Activated CD4-positive, alpha-beta T cell treated with anti-CD3 and anti-CD28 coated beads for 4 hours (primary cell): ENCODE data around the gene ATRN.
"Not testable (repeated sequence)": the region's sequence is repeated elsewhere in the genome, so short reads cannot be mapped to it uniquely, and the experiment has no call there.

ENCODE experiments used
- DNase-seq, 2 donors: peaks; one replicate each; pipeline ENCODE4 v3.0.0-alpha.2; 2020

ATRN gene

DNA sequence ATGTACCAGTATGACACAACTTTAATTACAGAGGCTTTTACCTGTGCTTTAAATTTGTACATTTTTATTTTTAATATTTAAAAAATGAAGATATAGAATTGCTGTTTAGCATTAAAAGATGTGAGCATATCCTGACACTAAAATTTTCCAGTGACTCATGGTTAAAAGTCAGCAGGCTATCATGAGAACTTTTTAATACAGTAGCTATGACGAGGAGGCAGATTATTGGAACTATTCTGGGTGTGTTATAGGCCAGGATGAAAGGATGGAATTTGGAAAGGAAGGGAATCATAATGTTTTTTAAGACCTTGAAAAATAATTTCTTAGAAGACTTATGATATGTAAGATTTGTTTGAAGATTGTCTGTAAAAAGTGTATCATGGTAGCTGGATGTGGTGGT, 101.3 kb downstream of the ATRN start:
- no peak for DNase-seq

DNA sequence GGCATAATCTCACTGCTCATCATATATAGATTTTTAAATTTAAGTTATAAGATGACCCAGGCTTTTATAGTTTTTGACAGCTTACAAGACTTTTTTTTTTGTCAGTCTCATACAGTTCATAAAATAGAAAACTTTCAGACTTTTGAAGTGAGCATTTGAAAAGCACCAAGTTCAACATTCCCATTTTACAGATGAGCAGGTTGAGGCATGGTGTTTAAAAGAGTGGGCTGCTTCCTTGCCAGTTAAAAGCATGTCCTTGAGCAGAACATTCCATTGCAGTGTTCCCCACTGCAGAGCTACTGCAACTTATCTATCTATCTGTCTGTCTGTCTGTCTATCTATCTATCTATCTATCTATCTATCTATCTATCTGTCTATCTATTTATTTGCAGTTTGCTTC, 105.5 kb downstream of the ATRN start:
- DNase-seq = no peak

DNA sequence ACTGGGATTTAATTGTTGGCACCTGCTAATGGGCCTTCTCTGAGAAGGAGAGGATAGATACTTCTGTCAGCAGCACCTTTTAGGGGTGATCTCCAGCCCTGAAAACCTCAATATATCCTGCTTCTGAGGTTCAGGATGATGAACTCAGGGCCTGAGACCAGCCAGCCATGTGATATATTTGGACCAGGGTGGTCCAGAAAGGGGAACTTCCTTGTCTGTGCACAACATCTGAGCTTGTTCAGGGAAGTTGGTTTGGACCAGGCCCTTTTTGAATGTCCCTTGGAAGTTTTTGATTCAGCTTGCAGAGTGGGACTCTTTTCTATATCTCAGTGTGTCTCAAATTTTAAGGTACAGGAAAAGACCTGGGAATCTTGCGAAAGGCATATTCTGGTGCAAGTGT, 106.5 kb downstream of the ATRN start:
- DNase-seq = no peak

DNA sequence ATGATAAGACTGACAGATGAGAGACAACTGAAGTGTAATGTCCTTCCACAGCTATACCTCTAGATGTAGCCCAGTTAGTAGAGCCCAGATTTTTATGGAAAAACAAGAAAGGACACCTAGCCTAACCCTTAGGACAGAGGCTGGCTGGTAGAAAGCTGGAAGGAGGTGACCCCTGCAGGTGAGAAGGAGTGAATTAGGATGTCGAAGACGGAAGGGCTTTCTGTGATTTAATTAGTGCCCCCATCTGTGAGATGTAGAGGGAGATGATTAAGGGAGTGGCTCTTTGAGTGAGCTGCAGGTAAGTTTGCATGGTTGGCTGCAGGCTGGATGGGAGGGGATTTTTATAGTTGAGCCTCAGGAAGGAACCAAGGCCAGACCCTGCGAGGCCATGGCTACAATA, 109.6 kb downstream of the ATRN start:
- DNase-seq = no peak

DNA sequence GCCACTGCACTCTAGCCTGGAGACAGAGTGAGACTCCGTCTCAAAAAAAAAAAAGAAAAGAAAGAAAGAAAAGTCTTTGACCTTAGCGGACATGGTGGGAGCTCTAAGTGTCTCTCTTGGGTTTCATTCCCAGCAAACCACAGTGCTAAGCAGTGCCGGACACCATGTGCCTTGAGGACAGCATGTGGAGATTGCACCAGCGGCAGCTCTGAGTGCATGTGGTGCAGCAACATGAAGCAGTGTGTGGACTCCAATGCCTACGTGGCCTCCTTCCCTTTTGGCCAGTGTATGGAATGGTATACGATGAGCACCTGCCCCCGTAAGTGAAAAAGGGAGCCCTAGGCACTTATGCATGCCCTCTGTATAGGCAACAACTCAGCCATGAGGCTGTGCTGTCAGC, 112.9 kb downstream of the ATRN start:
- DNase-seq = no peak

DNA sequence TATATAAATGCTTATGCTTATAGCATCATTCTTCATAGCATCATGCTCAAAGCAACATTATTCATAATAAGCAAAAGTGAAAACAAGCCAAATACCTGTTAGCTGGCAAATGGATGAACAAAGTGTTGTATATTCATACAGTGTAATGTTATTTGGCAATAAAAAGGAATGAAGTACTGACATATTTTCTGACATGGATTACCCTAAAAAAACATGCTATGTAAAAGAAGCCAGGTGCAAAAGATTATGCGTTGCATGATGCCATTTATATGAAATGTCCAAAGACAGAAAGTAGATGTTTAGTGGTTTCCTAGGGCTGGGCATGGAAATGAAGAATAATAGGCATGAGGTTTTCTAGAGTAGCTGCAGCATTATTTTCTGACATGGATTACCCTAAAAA, 115.3 kb downstream of the ATRN start:
- no peak for DNase-seq

DNA sequence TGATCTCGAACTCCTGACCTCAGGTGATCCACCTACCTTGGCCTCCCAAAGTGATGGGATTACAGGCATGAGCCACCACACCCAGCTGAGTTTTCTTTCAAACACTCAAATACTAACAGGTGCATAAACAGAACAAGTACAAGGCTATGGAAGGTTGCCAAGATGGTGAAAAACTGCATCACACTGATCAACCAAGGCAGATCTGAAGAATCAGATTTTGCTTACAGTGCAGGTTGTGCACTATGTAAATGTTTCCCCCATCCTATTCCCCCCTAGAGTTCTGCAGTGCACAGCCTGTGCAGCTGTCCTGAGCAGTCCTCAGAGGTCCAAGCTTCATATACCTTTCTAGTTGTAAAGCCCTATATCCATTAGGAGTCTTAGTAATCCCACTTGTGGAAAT, 119.3 kb downstream of the ATRN start:
- no peak for DNase-seq

DNA sequence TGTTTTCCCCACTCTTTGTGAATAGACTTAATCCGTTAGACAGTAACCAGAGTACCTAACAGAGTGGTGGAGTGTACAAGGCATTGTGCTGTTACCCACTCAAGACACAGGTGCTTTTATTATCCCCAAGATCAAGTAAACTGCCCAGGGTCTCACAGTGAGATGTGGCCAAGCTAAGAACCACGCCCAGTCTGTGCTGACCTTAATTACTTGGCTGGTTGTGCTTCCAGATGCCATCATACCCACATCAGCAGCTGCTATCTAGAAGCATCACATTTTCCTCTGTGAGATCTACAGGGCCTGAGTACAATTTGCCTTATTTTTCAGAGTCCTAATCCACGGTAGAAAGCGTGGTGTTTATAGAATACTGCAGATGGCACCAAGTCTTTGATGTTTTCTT, 122.1 kb downstream of the ATRN start:
- DNase-seq = no peak

DNA sequence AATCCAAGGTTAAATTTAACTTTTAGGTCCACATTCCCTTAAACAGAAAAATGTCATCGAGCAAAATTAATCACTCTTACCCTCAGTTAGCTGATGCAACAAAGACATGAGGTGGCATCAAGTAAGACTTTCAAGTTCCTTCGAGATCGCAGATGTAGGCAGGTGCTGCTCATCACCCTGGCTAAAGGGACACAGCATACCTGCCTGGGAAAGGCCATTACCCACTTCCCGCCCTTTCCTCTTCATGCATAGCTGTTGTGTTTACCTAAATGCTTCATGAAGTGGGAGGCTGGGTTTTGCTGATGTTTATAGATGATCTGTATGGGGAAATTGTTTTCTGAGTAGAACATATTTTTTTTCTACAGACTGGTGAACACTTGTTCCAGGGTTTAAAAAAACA, 124.7 kb downstream of the ATRN start:
- DNase-seq = no peak

DNA sequence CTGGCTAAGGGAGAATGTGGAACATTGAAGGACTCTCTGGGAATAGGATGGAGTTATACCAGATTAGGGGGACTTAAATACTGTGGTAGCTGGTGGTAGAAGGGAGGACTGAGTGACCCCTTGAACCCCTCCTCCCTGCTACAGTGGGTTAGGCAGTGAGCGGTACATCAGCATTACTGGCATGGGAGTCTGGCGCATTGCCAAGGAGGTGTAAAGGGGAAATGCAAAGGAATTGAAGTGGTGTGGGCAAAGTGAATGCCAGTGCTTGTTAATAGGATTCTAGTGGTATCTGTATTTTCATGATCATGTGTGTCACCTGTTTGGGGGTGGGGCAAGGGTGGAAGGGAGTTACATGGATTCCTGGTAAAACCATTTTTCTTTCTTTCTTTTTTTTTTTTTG, 132.3 kb downstream of the ATRN start:
- DNase-seq = no peak

DNA sequence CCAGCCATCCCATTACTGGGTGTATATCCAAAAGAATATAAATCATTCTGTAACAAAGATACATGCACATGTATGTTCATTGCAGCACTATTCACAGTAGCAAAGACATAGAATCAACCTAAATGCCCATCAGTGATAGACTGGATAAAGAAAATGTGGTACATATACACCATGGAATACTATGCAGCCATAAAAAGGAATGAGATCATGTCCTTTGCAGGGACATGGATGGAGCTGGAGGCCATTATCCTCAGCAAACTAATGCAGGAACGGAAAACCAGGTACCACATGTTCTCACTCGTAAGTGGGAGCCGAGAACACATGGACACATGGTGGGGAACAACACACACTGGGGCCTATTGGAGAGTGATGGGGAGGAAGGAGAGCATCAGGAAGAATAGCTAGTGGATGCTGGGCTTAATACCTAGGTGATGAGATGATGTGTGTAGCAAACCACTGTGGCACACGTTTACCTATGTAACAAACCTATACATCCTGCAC, 134.6 kb downstream of the ATRN start:
- not testable (repeated sequence) for DNase-seq

DNA sequence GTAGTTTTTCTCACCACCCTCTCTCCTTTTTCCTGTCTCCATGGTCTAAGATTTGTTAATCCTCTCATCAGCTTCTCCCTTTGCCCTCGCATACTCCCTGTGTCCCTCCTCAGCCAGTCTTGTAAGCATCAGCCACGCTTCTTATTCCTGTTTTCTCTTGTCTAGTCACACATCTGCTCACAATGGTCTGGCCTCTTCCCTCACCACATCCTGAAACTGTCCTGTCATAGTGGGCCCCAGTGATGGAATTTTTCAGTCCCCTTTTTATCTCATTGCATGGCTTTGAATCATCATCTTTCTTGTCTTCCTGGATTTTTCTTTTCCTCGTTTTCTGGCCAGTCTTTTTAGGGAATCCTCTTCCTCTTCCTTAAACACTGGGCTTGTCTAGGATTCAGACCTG, 135.2 kb downstream of the ATRN start:
- no peak for DNase-seq

DNA sequence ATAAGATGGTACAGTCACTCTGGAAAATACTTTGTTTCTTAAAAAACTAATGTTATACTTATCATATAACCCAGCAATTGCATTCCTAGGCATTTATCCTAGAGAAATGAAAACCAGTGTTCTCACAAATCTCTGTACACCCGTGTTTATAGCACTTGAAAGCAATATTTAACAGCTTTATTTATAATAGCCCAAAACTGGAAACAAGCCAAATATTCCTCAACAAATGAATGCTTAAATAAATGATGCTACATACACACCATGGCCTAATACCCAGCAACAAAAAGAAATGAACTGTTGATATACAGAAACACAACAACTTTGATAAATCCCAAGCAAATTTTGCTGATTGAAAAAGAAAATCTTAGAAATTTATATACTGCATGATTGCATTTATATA, 141.1 kb downstream of the ATRN start:
- no peak for DNase-seq

DNA sequence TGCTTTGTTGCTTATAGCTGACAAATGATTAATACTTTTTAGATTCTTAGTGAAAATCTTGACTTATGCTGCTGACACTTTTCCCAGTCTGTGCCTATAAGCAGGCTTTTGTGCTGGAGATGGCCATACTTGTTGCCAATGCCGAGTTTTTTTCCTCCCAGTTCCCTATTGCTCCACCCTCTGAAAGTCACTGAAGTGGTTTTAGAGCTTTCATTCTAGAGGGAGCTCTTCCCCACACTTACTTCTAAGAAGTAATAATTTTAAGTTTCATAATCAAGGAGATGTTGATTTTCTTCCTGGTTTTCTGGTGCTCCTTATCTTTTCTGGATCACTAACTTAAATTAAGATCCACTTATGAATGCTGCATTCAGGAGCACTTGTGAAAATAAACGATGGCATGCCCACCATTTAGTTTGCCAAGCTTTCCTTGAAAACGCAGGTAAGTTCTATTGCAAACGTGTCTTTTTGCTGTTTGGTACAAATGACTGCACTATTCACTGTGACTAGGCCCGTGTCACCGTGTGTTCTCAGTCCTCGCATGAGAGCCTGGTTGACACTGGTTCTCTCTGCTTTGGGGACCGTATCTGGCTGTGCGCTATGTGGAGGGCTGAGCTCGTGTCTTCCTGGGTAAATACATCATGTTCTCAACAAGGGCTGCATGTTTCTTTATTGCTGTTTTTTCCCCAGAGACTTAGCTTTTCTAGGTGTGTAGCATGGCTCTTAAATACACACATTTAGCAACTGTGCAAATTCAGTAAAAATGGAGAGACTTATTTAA, 142.2 kb downstream of the ATRN start:
- DNase-seq = no peak

DNA sequence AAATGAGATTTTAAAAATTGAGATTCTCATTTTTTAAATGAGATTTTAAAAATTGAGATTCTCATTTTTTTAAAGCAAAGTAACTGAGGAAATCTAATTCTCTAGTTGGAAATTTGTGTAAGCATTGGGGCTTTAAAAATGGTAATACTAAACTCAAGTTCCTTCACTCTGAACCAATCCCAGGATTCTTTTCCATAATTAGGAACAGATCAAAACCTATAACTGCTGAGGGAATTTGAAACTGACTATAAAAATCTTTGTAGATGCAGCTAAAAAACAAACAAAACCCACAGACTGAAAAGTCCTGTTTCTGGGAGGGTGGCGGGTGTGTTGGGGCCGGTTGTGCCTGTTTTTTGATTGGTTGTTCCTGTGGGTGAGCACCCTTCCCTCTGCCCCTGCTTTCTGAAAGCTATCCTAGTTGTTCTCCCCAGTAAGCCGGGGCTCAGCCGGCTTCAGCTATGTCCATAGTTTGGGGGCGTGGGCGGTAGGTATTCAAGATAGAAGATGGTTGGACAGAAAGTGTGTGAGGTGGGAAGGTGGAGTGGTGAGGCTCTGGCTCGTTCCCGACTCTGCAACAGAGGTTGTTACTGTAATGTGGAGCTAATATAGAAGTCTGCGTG, 143.1 kb downstream of the ATRN start:
- DNase-seq = no peak

DNA sequence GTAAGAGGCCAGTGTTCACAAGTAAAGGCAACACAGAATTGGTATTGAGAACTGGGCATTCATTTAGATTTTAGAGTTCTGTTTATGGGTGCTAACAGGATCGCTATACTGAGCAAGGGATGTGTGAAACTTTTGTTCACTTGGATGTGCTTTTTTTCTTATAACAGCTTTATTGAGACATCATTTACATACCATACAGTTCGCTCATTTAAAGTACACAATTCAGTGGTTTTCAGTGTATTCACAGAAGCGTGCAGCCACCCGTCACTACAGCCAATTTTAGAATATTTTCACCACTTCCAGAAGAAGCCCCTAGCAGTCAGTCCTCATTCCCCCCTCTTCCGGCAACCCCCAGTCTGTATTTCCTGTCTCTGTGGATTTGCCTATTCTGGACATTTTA, 143.6 kb downstream of the ATRN start:
- no peak for DNase-seq

DNA sequence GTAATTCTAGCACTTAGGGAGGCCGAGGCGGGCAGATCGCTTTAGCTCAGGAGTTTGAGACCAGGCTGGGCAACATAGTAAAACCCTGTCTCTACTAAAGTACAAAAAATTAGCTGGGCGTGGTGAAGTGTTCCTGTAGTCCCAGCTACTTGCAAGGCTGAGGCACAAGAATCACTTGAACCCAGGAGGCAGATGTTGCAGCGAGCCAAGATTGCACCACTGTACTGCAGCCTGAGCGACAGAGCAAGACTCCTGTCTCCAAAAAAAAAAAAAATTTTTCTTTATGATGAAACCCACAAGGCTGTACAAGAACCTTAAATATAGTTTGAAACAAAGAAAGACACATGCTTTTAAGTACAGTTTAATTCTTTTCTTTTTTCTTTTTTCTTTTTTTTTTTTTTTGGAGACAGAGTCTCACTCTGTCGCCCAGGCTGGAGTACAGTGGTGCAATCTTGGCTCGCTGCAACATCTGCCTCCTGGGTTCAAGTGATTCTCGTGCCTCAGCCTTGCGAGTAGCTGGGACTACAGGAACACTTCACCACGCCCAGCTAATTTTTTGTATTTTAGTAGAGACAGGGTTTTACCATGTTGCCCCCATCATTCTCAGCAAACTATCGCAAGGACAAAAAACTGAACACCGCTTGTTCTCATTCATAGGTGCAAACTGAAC, 144.5 kb downstream of the ATRN start:
- not testable (repeated sequence) for DNase-seq

DNA sequence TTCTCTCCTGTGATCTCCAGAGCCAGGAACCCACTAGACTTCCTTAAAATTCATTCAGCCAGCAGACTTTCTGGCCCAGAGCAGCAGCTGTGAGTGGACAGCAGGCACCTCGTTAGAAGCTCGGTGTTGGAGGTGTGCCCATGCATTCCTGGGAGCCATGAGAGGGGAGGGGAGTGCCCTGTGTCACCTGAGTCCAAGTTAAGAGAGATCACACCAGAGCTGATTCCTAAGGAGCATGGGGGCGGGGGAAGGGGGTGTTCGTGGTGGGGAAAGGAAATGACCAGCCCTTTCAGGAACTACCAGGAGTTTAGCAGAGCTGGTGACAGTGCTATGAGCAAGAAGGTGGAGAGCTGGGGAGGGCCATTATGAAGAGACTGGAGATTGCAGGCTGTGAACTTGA, 145.4 kb downstream of the ATRN start:
- DNase-seq = no peak

DNA sequence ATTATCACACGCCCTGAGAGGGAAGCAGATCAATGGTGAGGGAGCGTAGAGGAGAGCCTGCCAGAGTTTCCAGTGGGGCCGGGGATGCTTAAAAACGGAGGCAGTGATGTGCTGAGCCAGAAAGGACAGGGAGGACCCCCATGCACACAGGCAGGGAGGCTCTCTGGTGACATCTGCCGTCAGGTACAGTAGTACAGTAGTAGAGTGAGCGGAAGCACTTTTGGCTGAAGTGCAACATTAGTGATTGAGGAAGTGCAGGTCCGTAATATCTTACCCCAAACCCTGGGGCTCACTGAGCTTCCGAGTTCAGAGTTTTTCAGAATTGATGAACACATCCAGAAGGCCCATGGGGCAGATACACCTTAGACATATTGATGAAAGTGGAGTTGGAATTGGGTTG, 150.3 kb downstream of the ATRN start:
- no peak for DNase-seq

DNA sequence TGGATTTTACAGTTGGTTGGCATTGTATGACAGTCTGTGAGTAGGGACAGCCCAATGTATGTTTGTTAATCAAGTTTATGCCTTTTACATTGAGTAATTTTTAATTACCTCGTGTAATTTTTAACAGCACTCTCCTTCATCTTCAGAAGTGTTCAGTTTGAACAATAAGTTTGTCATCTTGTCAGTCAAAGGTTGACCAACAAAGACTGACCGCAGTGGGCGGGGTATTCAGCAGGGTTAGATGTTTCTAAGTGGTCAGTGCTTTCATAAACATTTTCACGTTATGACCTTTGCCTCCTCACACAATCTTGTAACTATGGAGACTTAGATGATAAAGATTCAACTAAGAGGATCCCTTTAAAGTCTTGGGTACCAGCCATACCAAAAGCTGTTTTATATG, 151.6 kb downstream of the ATRN start:
- no peak for DNase-seq

DNA sequence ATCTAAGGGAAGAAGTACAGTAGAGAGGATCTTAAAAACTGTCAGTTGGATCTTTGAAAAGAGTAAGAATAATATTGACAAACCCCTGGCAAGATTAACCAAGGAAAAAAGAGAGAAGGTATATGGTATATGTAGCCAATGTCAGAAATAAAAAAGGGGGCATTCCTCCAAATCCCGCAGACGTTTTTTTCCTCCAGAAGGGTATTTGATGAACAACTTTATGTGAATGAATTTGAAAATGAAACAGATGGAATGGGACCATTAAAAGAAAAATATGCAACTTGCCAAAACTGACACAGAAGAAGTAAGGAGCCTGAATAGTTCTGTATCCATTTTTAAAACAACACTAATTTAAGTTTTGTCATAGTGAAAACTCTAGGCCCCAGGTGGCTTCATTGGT, 156.7 kb downstream of the ATRN start:
- DNase-seq = no peak

DNA sequence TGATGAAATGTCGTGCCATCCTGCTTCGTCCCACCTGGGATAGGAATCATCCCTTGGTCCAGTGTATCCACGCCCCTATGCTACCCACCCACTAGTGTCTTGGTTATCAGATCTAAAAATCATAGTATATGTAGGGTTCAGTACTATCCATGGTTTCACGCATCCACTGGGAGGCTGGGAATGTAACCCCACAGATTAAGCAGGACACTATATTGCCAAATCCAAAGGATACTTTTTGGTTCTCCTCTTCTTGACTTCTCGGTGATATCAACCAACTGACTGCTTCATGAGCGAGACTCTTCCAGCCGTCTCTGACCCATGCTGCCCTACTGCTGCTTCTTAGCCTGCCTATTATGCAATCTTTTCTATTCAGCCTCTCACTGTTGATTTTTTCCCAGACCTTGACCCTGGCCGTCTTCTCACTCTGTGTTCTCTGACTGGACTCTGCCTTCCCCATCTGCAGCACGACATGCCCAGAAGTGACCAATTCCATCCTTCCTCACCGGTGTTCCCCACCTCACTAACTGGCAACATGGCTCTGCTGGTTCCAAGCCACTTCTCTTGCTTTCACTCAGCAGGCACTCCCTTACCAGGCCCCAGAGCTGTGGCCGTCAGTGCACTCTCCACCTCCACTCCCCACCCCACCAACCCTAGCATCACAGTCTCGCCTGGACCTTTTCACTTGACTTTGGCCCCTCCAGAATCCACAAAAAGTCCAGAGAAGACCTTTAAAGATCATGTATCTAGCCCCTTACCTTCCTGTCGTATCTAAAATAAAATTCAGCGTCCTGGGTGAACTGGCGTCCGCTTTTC, 157.9 kb downstream of the ATRN start:
- DNase-seq = no peak

DNA sequence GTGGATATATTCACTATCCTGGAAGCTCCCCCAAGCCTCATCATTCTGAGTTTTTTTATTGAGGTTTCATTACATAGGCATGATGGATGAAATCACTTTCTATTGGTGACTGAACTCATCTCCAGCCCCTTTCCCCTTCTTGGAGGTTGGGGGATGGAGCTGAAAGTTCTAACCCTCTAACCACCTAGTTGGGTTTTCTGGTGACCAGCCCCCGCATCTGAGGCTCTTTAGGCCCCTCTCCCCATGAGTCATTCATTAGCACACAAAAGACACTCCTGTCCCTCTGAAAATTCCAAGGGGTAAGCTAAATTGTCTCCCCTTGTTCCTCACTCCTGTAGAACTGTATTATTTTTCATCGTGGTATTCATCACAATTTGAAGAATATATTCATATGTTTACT, 159.1 kb downstream of the ATRN start:
- DNase-seq = no peak
